Activated T-helper 1 cell treated with anti-CD3 and anti-CD28 coated beads, Interleukin-12 subunit alpha, Interleukin-12 subunit beta, Interleukin-2, Interleukin-4 antibody, amounts not matched to agents 30 ng/mL and 10 ng/mL and 1 ng/mL, durations not matched to agents 14 hours and 24 hours and 36 hours (primary cell): Measurements from ENCODE around the gene AMOT. TPM values are rescaled to one million over a fixed set of nuclear protein-coding genes. Genes with fewer than 3 reads are reported as not detected.

ENCODE experiments used
- DNase-seq: peaks from one replicate; pipeline ENCODE4 v3.0.0; 2021; ENCODE audit warnings: low spot score
- H3K27ac Mint-ChIP-seq: one replicate; pipeline ENCODE4 v1.8.0; 2021; ENCODE audit warnings: mild to moderate bottlenecking, mixed read lengths
- H3K27me3 Mint-ChIP-seq: one replicate; pipeline ENCODE4 v1.8.0; 2022; ENCODE audit warnings: mild to moderate bottlenecking, moderate library complexity, mixed read lengths; ENCODE audit not compliant: insufficient read depth
- H3K36me3 Mint-ChIP-seq: one replicate; pipeline ENCODE4 v1.8.0; 2021; ENCODE audit warnings: low read depth, mixed read lengths
- H3K4me1 Mint-ChIP-seq: one replicate; pipeline ENCODE4 v1.8.0; 2021; ENCODE audit warnings: low read depth, mixed read lengths
- H3K4me3 Mint-ChIP-seq: one replicate; pipeline ENCODE4 v1.8.0; 2021; ENCODE audit warnings: mild to moderate bottlenecking, moderate library complexity, mixed read lengths
- H3K9me3 Mint-ChIP-seq: one replicate; pipeline ENCODE4 v1.8.0; 2021; ENCODE audit warnings: mixed read lengths
- intact Hi-C: fragments of 100-400 bp; cut with micrococcal nuclease; formaldehyde crosslinking; loops from one replicate; pipeline ENCODE4 v1.15.1; 2024
- total RNA-seq: library from RNA; stranded (reverse); gene quantifications from 2 replicates; pipeline ENCODE4 v1.2.3, GENCODE V29; 2022

AMOT gene
- total RNA-seq, 1 donor from 2014 or later: 1.3 TPM

GRCh38 chrX:112774142-112774541 lies 66.5 kb downstream of the AMOT start:
- Mint-ChIP-seq H3K27ac (no peak overlapping the region), H3K4me3 (no peak overlapping the region), H3K9me3 (no peaks in the 10 kb centered on the region), H3K27me3 (peaks cover 2% of the 10 kb centered on the region), H3K36me3 (no peaks in the 10 kb centered on the region), H3K4me1 (no peaks in the 10 kb centered on the region)
- intact Hi-C loops: no loop called here
- DNase-seq: no peak

- Mint-ChIP-seq H3K9me3 (no peaks in the 10 kb centered on the region), H3K27ac (no peak overlapping the region)
- intact Hi-C loops: no loop called here
Measured at GRCh38 chrX:112769034-112769433, 71.6 kb downstream of the AMOT start.

GRCh38 chrX:112768563-112768962 lies 72.1 kb downstream of the AMOT start:
- Mint-ChIP-seq H3K9me3 (no peaks in the 10 kb centered on the region), H3K27me3 (no peaks in the 10 kb centered on the region), H3K36me3 (no peaks in the 10 kb centered on the region), H3K4me3 (no peak overlapping the region), H3K27ac (no peak overlapping the region), H3K4me1 (no peaks in the 10 kb centered on the region)
- intact Hi-C loops: no loop called here
- DNase-seq: no peak

More at GRCh38 chrX:112769034-112769433, 71.6 kb downstream of the AMOT start:
- H3K4me1 Mint-ChIP-seq: no peaks in the 10 kb centered on the region
- H3K36me3 Mint-ChIP-seq: no peaks in the 10 kb centered on the region
- no peaks in the 10 kb centered on the region for H3K27me3 Mint-ChIP-seq
- no peak overlapping the region for H3K4me3 Mint-ChIP-seq
- no peak for DNase-seq

GRCh38 chrX:112766774-112767173 lies 73.9 kb downstream of the AMOT start:
- no peak for DNase-seq
- no peak overlapping the region for H3K4me3 Mint-ChIP-seq
- H3K9me3 Mint-ChIP-seq: no peaks in the 10 kb centered on the region
- H3K27ac Mint-ChIP-seq: no peak overlapping the region
- no peaks in the 10 kb centered on the region for H3K36me3 Mint-ChIP-seq
- intact Hi-C loops: no loop called here
- H3K4me1 Mint-ChIP-seq: no peaks in the 10 kb centered on the region
- no peaks in the 10 kb centered on the region for H3K27me3 Mint-ChIP-seq

GRCh38 chrX:112761242-112762207 lies 79.1 kb downstream of the AMOT start:
- H3K27ac Mint-ChIP-seq: no peak overlapping the region
- H3K4me1 Mint-ChIP-seq: no peaks in the 10 kb centered on the region
- no peak for DNase-seq
- H3K4me3 Mint-ChIP-seq: no peak overlapping the region
- no peaks in the 10 kb centered on the region for H3K36me3 Mint-ChIP-seq
- H3K9me3 Mint-ChIP-seq: no peaks in the 10 kb centered on the region
- intact Hi-C loops: no loop called here
- peaks cover 6% of the 10 kb centered on the region for H3K27me3 Mint-ChIP-seq

- no peak overlapping the region for H3K27ac Mint-ChIP-seq
- intact Hi-C loops: no loop called here
Measured at GRCh38 chrX:112760697-112761096, 79.9 kb downstream of the AMOT start.

GRCh38 chrX:112759966-112760365 lies 80.7 kb downstream of the AMOT start:
- no peak overlapping the region for H3K27ac Mint-ChIP-seq
- DNase-seq: no peak
- H3K36me3 Mint-ChIP-seq: no peaks in the 10 kb centered on the region
- H3K27me3 Mint-ChIP-seq: peaks cover 8% of the 10 kb centered on the region
- no peaks in the 10 kb centered on the region for H3K9me3 Mint-ChIP-seq
- H3K4me1 Mint-ChIP-seq: no peaks in the 10 kb centered on the region
- H3K4me3 Mint-ChIP-seq: no peak overlapping the region
- intact Hi-C loops: no loop called here

More at GRCh38 chrX:112760697-112761096, 79.9 kb downstream of the AMOT start:
- Mint-ChIP-seq H3K9me3 (no peaks in the 10 kb centered on the region), H3K4me3 (no peak overlapping the region), H3K27me3 (peaks cover 6% of the 10 kb centered on the region), H3K4me1 (no peaks in the 10 kb centered on the region), H3K36me3 (no peaks in the 10 kb centered on the region)
- no peak for DNase-seq

- no peak for DNase-seq
- intact Hi-C loops: no loop called here
- Mint-ChIP-seq H3K4me1 (no peaks in the 10 kb centered on the region), H3K9me3 (no peaks in the 10 kb centered on the region), H3K36me3 (no peaks in the 10 kb centered on the region), H3K27me3 (peaks cover 8% of the 10 kb centered on the region), H3K27ac (no peak overlapping the region), H3K4me3 (no peak overlapping the region)
Measured at GRCh38 chrX:112759512-112759911, 81.1 kb downstream of the AMOT start.

GRCh38 chrX:112757946-112758345 lies 82.7 kb downstream of the AMOT start:
- H3K9me3 Mint-ChIP-seq: no peaks in the 10 kb centered on the region
- H3K27me3 Mint-ChIP-seq: peaks cover 8% of the 10 kb centered on the region
- H3K4me3 Mint-ChIP-seq: no peak overlapping the region
- H3K4me1 Mint-ChIP-seq: no peaks in the 10 kb centered on the region
- H3K36me3 Mint-ChIP-seq: no peaks in the 10 kb centered on the region
- no peak for DNase-seq
- intact Hi-C loops: no loop called here
- H3K27ac Mint-ChIP-seq: no peak overlapping the region

GRCh38 chrX:112753116-112753515 lies 87.5 kb downstream of the AMOT start:
- Mint-ChIP-seq H3K27ac (no peak overlapping the region), H3K9me3 (no peaks in the 10 kb centered on the region), H3K4me3 (no peak overlapping the region), H3K36me3 (no peaks in the 10 kb centered on the region), H3K4me1 (no peaks in the 10 kb centered on the region), H3K27me3 (peaks cover 2% of the 10 kb centered on the region)
- no peak for DNase-seq
- intact Hi-C loops: no loop called here

- Mint-ChIP-seq H3K27ac (no peak overlapping the region), H3K4me3 (no peak overlapping the region), H3K27me3 (peaks cover 2% of the 10 kb centered on the region), H3K4me1 (no peaks in the 10 kb centered on the region), H3K9me3 (no peaks in the 10 kb centered on the region), H3K36me3 (no peaks in the 10 kb centered on the region)
- DNase-seq: no peak
- intact Hi-C loops: no loop called here
Measured at GRCh38 chrX:112751076-112751475, 89.6 kb downstream of the AMOT start.

- Mint-ChIP-seq H3K9me3 (no peaks in the 10 kb centered on the region), H3K4me3 (no peak overlapping the region), H3K4me1 (no peaks in the 10 kb centered on the region), H3K27ac (no peak overlapping the region), H3K36me3 (no peaks in the 10 kb centered on the region), H3K27me3 (peaks cover 2% of the 10 kb centered on the region)
- intact Hi-C loops: no loop called here
- no peak for DNase-seq
Measured at GRCh38 chrX:112746812-112747595, 93.6 kb downstream of the AMOT start.
